GM08714 (cell line): ENCODE results near the gene SH3PXD2A.

Experiments
- H3K4me3 ChIP-seq: fragments of 200-500 bp; sonication (Bioruptor generic); 2 replicates; pipeline ENCODE4 v1.5.1; 2014; ENCODE audit warnings: mild to moderate bottlenecking, low read length, inconsistent platforms
- ZNF274 ChIP-seq: IDR thresholded peaks from 2 replicates; pipeline ENCODE4 v1.6.1; 2012; ENCODE audit warnings: mild to moderate bottlenecking, low read depth, low read length

Gene SH3PXD2A

GRCh38 chr10:103855424-103855823 is at the start of gene SH3PXD2A:
Gene SH3PXD2A (minus strand): TSS chr10:103855576. CDS start chr10:103855266, 310 bp downstream.
- H3K4me3 ChIP-seq, result peak within 1 kb of the TSS; percentile 32
- TF ChIP-seq ZNF274, result no peak

GRCh38 chr10:103901299-103901698 is 45.9 kb upstream of the SH3PXD2A start:
- H3K4me3 ChIP-seq, result no peak overlapping the region; the same call in 1 of the 2 replicates
- no peak for TF ChIP-seq ZNF274

GRCh38 chr10:103899312-103899711 is 43.9 kb upstream of the SH3PXD2A start:
- H3K4me3 ChIP-seq, result no peak overlapping the region
- no peak for TF ChIP-seq ZNF274

- no peak for TF ChIP-seq ZNF274
Measured at GRCh38 chr10:103897241-103897774, 41.9 kb upstream of the SH3PXD2A start.

GRCh38 chr10:103896225-103896624 is 40.8 kb upstream of the SH3PXD2A start:
- no peak overlapping the region for H3K4me3 ChIP-seq
- TF ChIP-seq ZNF274, result no peak

More at GRCh38 chr10:103897241-103897774, 41.9 kb upstream of the SH3PXD2A start:
- H3K4me3 ChIP-seq, result no peak overlapping the region

GRCh38 chr10:103895411-103896186 is 40.2 kb upstream of the SH3PXD2A start:
- no peak for TF ChIP-seq ZNF274
- no peak overlapping the region for H3K4me3 ChIP-seq

GRCh38 chr10:103894441-103894864 is 39.1 kb upstream of the SH3PXD2A start:
- no peak overlapping the region for H3K4me3 ChIP-seq
- no peak for TF ChIP-seq ZNF274

- no peak overlapping the region for H3K4me3 ChIP-seq
- TF ChIP-seq ZNF274, result no peak
Measured at GRCh38 chr10:103893817-103894216, 38.4 kb upstream of the SH3PXD2A start.

- H3K4me3 ChIP-seq, result no peak overlapping the region
- TF ChIP-seq ZNF274, result no peak
Measured at GRCh38 chr10:103892181-103892580, 36.8 kb upstream of the SH3PXD2A start.

GRCh38 chr10:103890688-103891087 is 35.3 kb upstream of the SH3PXD2A start:
- H3K4me3 ChIP-seq, result no peak overlapping the region
- TF ChIP-seq ZNF274, result no peak

- TF ChIP-seq ZNF274, result no peak
- H3K4me3 ChIP-seq, result no peak overlapping the region
Measured at GRCh38 chr10:103890194-103890658, 34.9 kb upstream of the SH3PXD2A start.

GRCh38 chr10:103889121-103889720 is 33.8 kb upstream of the SH3PXD2A start:
- TF ChIP-seq ZNF274, result no peak
- H3K4me3 ChIP-seq, result no peak overlapping the region

GRCh38 chr10:103888113-103888841 is 32.9 kb upstream of the SH3PXD2A start:
- no peak for TF ChIP-seq ZNF274

GRCh38 chr10:103885617-103886016 is 30.2 kb upstream of the SH3PXD2A start:
- H3K4me3 ChIP-seq, result no peak overlapping the region
- no peak for TF ChIP-seq ZNF274

More at GRCh38 chr10:103888113-103888841, 32.9 kb upstream of the SH3PXD2A start:
- H3K4me3 ChIP-seq, result no peak overlapping the region
